Fibroblast of lung (primary cell): ENCODE results near the gene STX11. TPM values are rescaled to one million over a fixed set of nuclear protein-coding genes. Genes with fewer than 3 reads are reported as not detected.

ENCODE experiments used
- DNase-seq, 2 donors: peaks; one replicate each; pipeline versions ENCODE4 v3.0.0 to v3.0.0-alpha.2; 2010; ENCODE audit warnings: low read depth in 2 of 2
- H2AFZ ChIP-seq: 2 replicates; pipeline ENCODE4 v1.5.1; 2012; ENCODE audit warnings: low read length, control low read depth, inconsistent platforms
- H3K27ac ChIP-seq: 2 replicates; pipeline ENCODE4 v1.5.1; 2011; ENCODE audit warnings: low read length, control low read depth; ENCODE audit not compliant: insufficient read depth
- H3K27me3 ChIP-seq: 2 replicates; pipeline ENCODE4 v1.5.1; 2011; ENCODE audit warnings: mild to moderate bottlenecking, low read length; ENCODE audit not compliant: control insufficient read depth, insufficient read depth
- H3K36me3 ChIP-seq: 2 replicates; pipeline ENCODE4 v1.5.1; 2011; ENCODE audit warnings: low read length; ENCODE audit not compliant: control insufficient read depth, insufficient read depth
- H3K4me1 ChIP-seq: 2 replicates; pipeline ENCODE4 v1.5.1; 2011; ENCODE audit warnings: low read length; ENCODE audit not compliant: control insufficient read depth, insufficient read depth; ENCODE audit errors: extremely low read depth
- H3K4me2 ChIP-seq: 2 replicates; pipeline ENCODE4 v1.5.1; 2011; ENCODE audit warnings: low read length, control low read depth; ENCODE audit not compliant: insufficient read depth; ENCODE audit errors: extremely low read depth
- H3K4me3 ChIP-seq, 4 experiments: fragments of 200-600 bp in 1 of 4; sonication (generic) in 1 of 4; replicated peaks in 1 of 4; 2 replicates each; pipeline ENCODE4 v1.5.1; 2011 to 2016; ENCODE audit warnings: low read length in 4 of 4, low read depth in 3 of 4, mild to moderate bottlenecking in 3 of 4, control low read depth in 2 of 4, inconsistent platforms in 1 of 4, mixed read lengths in 1 of 4; ENCODE audit not compliant: insufficient read depth in 1 of 4; ENCODE audit errors: control extremely low read depth in 1 of 4
- H3K79me2 ChIP-seq: 2 replicates; pipeline ENCODE4 v1.5.1; 2012; ENCODE audit warnings: mild to moderate bottlenecking, low read length, inconsistent platforms; ENCODE audit not compliant: control insufficient read depth, insufficient read depth
- H3K9ac ChIP-seq: 2 replicates; pipeline ENCODE4 v1.5.1; 2011; ENCODE audit warnings: mild to moderate bottlenecking, low read length, control low read depth; ENCODE audit not compliant: insufficient read depth
- H3K9me3 ChIP-seq: 2 replicates; pipeline ENCODE4 v1.5.1; 2012; ENCODE audit warnings: low read depth, low read length; ENCODE audit not compliant: control insufficient read depth, insufficient read depth
- H4K20me1 ChIP-seq: 2 replicates; pipeline ENCODE4 v1.5.1; 2011; ENCODE audit warnings: low read length; ENCODE audit not compliant: control insufficient read depth, insufficient read depth; ENCODE audit errors: extremely low read depth
- CTCF ChIP-seq, 2 donors: IDR thresholded peaks in 1 of 2; conservative IDR thresholded peaks in 1 of 2; 1 replicate in 1 of 2; 2 replicates in 1 of 2; pipeline ENCODE4 v1.5.1; 2011 to 2012; ENCODE audit warnings: low read length in 2 of 2, control low read depth in 1 of 2, inconsistent platforms in 1 of 2, low read depth in 1 of 2, mild to moderate bottlenecking in 1 of 2
- EZH2 ChIP-seq: IDR thresholded peaks from 2 replicates; pipeline ENCODE4 v1.5.1; 2012; ENCODE audit warnings: low read length, control low read depth, mild to moderate bottlenecking; ENCODE audit errors: missing control alignments
- polyA minus RNA-seq: library from RNA; depleted of rRNA, polyadenylated mRNA; stranded (reverse); fragments of >200 nt; gene quantifications from 2 replicates; pipeline ENCODE4 v1.2.3, GENCODE V29; 2011; ENCODE audit warnings: low replicate concordance
- polyA plus RNA-seq, 2 donors: library from polyadenylated mRNA; depleted of rRNA in 1 of 2; stranded (reverse) in 1 of 2; unstranded in 1 of 2; fragments of >200 nt; gene quantifications; 2 replicates each; pipeline ENCODE4 v1.2.1, GENCODE V29; 2011 to 2012; ENCODE audit warnings: missing spikeins in 1 of 2
- total RNA-seq: library from RNA; depleted of rRNA; stranded (reverse); fragments of >200 nt; gene quantifications from 2 replicates; pipeline ENCODE4 v1.2.1, GENCODE V29; 2014

Gene STX11
- total RNA-seq: 0.26 and 0.33 TPM in 2 replicates
- polyA plus RNA-seq: 4.1 and 6.6 TPM in 2 replicates
- 2.8 and 4.4 TPM in 2 replicates for polyA plus RNA-seq (2012)
- polyA minus RNA-seq: 2.3 and 2.4 TPM in 2 replicates

- peak; percentile 20 to 48 for DNase-seq
- Histone ChIP-seq H3K27ac (no peak within 1 kb of the TSS), H3K9me3 (no peaks in the 10 kb centered on the region), H3K36me3 (no peaks in the 10 kb centered on the region), H3K9ac (peak within 1 kb of the TSS; percentile 60), H3K4me2 (peak within 1 kb of the TSS; percentile 88), H2AFZ (peak within 1 kb of the TSS; percentile 87), H3K79me2 (no peaks in the 10 kb centered on the region), H4K20me1 (no peaks in the 10 kb centered on the region), H3K4me3 (peak within 1 kb of the TSS; percentile 59 to 71 (median 66)), H3K4me1 (no peaks in the 10 kb centered on the region), H3K27me3 (no peaks in the 10 kb centered on the region)
- peak in 1 of 2 donors; percentile 6 for TF ChIP-seq CTCF (conservative IDR thresholded peaks at IDR 0.05 in 1 of 2, IDR thresholded peaks at IDR 0.05 in 1 of 2; ENCODE audit: low read depth in 1 of 2, low read length in 2 of 2)
- no peak for TF ChIP-seq EZH2
Observed at GRCh38 chr6:144149894-144150709, at the start of gene STX11. STX11 (plus strand) TSS chr6:144150517; CDS start chr6:144186628, 36,111 bp downstream.

- Histone ChIP-seq H2AFZ (no peak overlapping the region), H3K27ac (no peak overlapping the region), H3K27me3 (no peaks in the 10 kb centered on the region), H3K4me1 (no peaks in the 10 kb centered on the region), H3K9ac (no peak overlapping the region), H3K4me3 (no peak overlapping the region), H3K79me2 (no peaks in the 10 kb centered on the region), H3K9me3 (no peaks in the 10 kb centered on the region), H3K36me3 (no peaks in the 10 kb centered on the region), H4K20me1 (no peaks in the 10 kb centered on the region), H3K4me2 (no peak overlapping the region)
- no peak for DNase-seq
- TF ChIP-seq CTCF (conservative IDR thresholded peaks at IDR 0.05 in 1 of 2, IDR thresholded peaks at IDR 0.05 in 1 of 2; ENCODE audit: low read depth in 1 of 2, low read length in 2 of 2) (no peak), EZH2 (no peak)
Observed at GRCh38 chr6:144103026-144103563, 47.2 kb upstream of the STX11 start.

- Histone ChIP-seq H2AFZ (no peak overlapping the region), H3K4me2 (no peak overlapping the region), H3K4me1 (no peaks in the 10 kb centered on the region), H4K20me1 (no peaks in the 10 kb centered on the region), H3K79me2 (no peaks in the 10 kb centered on the region), H3K9ac (no peak overlapping the region), H3K9me3 (no peaks in the 10 kb centered on the region), H3K27ac (no peak overlapping the region), H3K36me3 (no peaks in the 10 kb centered on the region), H3K27me3 (no peaks in the 10 kb centered on the region), H3K4me3 (no peak overlapping the region)
- TF ChIP-seq EZH2 (no peak), CTCF (conservative IDR thresholded peaks at IDR 0.05 in 1 of 2, IDR thresholded peaks at IDR 0.05 in 1 of 2; ENCODE audit: low read depth in 1 of 2, low read length in 2 of 2) (no peak)
- DNase-seq: no peak
Observed at GRCh38 chr6:144104488-144104887, 45.8 kb upstream of the STX11 start.
